Limb (tissue), 2 donors: Measurements from ENCODE around the gene CABS1.

Experiments
- DNase-seq, 2 donors: peaks; one replicate each; pipeline ENCODE4 v3.0.0-alpha.2; 2016; ENCODE audit errors: extremely low spot score in 2 of 2

The CABS1 gene

GRCh38 chr4:70334681-70335080 is at the start of gene CABS1:
TSS of gene CABS1 (plus strand) at chr4:70334981. CDS start at chr4:70335040, 59 bp downstream.
- DNase-seq = no peak

DNA sequence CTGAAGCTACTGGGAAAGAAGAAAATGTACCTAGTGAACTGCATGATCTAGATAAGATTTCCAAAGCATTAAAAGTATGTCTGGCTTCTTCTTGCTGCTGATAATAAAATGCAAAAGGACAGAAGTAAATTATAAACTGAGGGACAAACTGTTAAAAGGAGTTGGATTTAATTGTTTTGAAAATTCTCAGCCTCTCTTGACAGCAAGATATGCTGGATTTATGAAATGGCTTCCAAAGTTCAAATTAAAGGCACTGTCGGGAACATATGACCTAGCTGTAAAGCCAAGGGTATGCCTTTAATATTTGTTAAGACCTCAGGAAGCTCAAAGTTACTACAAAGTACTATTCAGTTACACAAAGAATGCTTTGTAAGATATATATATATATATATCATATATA is 46.1 kb upstream of the CABS1 start:
- DNase-seq = no peak

GRCh38 chr4:70291341-70291740 is 43.4 kb upstream of the CABS1 start:
- DNase-seq = no peak

DNA sequence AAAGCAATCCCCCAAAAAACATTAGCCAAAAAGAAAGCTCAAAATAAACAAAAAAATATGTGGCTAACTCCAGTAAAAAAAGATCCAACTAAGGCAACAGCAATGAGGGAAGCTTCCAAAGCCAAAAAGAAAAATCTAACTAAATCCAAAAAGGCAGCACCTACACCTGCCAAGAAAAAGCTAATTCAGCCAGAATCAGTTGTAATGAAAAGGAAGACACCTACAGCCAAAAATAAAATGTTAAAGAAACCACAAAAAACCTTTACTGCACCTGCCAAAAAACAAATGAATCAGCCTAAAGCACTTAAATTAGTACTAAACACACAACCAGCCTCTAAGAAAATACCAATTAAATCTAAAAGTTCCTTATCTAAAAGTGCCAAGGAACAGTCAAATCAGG is 37.2 kb upstream of the CABS1 start:
- DNase-seq = no peak

DNA sequence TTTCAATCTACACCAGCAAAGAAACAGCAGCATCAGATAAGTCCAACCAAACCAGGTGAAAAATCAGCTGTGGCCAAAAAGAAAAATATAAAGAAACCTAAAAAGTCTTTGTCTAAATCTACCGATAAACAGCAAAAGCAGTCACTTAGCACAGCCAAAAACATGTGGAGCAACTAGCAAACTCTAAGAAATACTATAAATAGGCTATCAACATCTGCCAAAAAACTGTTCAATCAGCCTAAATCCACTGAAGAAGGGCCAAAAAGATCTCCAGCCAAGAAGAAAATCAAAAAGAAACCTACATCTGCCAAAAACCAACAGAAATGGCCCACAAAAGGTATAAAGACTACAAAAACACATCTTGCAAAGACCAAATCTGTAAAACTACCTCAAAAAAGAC is 36.7 kb upstream of the CABS1 start:
- DNase-seq = peak in 1 of 2 donors; percentile 61

- no peak for DNase-seq
Measured at GRCh38 chr4:70299643-70300042, 35.1 kb upstream of the CABS1 start.

GRCh38 chr4:70300215-70300614 is 34.6 kb upstream of the CABS1 start:
- no peak for DNase-seq

GRCh38 chr4:70303090-70303489 is 31.7 kb upstream of the CABS1 start:
- DNase-seq = no peak

- DNase-seq = no peak
Measured at GRCh38 chr4:70305601-70306000, 29.2 kb upstream of the CABS1 start.

DNA sequence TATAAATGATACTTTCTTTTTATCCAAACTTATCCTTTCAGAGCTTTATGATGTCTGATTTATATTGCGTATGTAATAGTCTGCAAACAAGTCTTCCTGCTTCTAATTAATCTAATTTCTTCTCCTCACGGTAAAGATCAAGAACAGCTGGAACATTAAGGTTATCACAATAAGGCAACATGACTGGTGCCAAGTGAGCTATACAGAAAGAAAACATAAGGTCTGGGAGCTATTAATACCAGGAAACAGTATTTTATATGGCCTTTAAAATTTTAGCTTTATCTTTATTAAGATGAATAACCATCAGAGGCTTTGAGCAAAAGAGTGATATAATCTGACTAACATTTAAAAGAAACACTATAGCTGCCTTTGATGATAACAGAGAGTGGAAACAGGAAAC is 28.7 kb upstream of the CABS1 start:
- DNase-seq = no peak

DNA sequence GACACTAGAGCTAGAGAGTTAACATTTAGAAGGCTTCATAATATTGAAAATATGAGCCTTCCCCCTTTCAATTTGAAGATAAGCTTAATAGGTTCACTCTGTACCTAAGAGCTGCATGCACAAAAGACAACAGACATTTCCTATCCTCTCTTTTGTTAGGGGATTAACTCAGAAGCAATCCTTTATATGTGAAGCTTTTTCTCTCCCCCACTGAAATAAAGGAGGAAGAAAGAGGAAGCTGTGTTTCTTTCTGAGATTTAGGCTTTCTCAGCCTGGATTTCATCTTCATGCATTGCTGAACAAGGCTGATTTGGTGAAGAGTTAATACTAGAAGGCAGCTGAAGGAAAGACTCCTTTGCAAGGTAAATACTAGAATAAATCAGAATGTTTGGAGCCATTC is 21.0 kb upstream of the CABS1 start:
- DNase-seq = no peak

GRCh38 chr4:70315928-70316327 is 18.9 kb upstream of the CABS1 start:
- DNase-seq = no peak

DNA sequence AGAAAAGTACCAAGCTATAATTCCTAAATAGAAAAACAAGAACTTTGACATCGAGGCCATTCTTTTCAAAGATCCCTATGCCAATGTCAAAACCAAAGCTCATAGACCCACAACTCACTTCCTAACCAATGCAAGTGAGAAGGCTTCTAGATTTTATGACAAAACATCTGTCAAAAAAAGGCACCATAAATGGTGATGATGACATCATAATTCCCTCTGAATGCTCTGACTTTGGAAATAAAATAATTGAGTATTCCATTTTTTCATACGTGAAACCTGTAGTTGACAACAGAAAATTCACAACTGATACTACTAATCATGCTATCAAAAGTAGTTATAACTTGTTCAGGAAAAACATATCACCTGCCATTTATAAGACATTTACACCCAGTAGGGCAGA is 8.7 kb upstream of the CABS1 start:
- DNase-seq = no peak

DNA sequence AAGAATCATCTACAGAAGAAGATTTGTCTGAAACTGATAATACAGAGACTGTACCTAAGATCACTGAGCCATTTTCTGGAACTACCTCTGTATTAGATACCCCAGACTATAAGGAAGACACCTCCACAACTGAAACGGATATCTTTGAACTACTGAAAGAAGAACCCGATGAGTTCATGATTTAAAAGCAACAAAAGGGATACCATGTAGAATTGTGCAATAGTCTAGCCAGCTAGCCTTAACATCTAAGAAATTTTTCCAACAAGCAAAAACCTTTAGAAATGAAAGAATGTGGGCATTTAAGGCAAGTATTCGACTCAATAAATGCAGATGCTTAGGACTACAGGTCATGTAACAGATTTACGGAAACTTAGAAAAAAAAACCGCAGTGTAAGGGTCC is 1.3 kb downstream of the CABS1 start:
- no peak for DNase-seq

- DNase-seq = no peak
Measured at GRCh38 chr4:70337886-70338420, 3.2 kb downstream of the CABS1 start.

- DNase-seq = no peak
Measured at GRCh38 chr4:70356185-70356584, 21.4 kb downstream of the CABS1 start.

DNA sequence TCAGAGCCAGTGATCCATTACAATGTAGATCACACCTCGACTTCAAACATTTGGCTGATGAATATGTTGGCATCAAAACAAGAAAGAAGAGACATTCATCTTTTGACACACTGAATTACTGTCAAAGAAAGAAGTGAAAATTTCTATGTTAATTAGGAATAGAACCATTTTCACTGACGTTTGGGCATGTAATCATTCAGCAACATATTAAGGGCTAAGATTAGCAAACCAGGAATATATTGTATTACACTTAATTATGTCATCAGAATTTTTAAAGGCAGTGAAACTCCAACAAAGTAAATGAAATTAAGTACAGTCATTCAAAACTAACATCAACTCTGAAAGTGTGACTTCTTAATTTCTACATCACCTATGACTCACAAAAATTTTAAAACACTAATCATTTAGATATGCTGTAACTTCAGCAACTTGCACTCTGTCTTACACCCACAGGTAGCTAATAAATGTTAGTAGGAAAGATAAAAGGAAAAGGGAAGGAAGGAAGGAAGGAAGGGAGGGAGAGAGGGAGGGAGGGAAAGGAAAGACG is 24.4 kb downstream of the CABS1 start:
- no peak for DNase-seq

- DNase-seq = no peak
Measured at GRCh38 chr4:70360460-70360859, 25.7 kb downstream of the CABS1 start, which contains the start of gene SMR3A. TSS of gene SMR3A (plus strand) at chr4:70360760. CDS start at chr4:70362116, 1,356 bp downstream.

DNA sequence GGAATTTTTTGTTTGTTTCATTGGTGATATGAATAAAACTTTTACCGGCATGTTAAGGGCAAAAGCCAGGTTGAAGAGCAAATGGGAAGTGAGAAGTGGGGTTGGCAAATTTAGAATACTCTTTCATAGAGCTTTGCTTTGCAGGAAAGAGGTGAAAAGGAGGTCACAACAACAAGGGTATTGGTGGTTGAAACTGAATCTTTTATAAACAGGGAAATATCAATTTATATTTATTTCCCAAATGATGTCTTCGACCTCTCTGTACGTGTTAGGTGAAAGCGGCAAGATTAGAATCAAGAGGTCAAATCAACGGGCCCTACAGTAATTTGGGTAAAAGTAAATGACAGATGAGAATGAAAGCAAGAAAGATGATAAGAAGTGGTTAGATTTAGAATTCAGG is 29.2 kb downstream of the CABS1 start:
- DNase-seq = no peak

DNA sequence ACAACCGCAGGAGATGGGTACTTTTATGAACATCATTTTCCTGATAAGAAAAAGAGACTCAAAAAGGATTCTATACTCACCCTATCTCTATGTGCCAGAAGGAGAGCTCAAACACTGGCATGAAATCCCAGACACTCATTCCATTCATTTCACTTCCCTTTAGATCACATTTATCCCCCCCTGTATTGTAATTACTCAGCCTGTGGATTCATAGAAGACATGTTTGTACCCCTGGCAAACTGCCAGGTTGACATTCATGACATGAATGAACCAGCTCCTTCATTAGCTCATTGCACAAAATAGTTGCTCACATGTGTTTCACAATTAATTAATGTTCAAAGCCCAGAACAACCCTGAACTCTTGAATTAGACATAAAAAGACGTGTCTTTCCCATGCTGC is 30.7 kb downstream of the CABS1 start:
- DNase-seq = peak in 1 of 2 donors; percentile 5

GRCh38 chr4:70367813-70368212 is 33.0 kb downstream of the CABS1 start:
- DNase-seq = no peak

DNA sequence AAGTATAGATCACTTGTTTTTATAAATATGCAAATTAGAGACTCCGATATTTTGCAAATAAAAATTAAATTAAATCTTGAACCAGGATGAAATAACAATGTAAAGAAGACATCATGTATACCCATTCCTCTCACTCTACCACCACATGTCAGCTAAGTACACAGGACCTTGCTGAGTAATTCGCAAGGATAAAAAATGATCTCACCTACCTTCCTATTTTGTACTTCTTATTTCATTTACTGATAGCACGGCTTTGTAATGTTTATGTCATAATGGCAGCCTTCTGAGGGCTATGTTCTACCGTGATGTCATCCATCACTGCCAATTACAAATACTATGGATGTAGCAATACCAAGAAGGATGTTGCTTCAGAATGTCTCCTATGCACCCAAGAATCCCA is 37.2 kb downstream of the CABS1 start:
- DNase-seq = no peak

GRCh38 chr4:70372760-70373159 is 38.0 kb downstream of the CABS1 start:
- DNase-seq = no peak

GRCh38 chr4:70380578-70380977 is 45.8 kb downstream of the CABS1 start:
- no peak for DNase-seq
